ENCODE data around the gene TBC1D30.

Gene TBC1D30

GRCh38 chr12:64782191-64782876, 42.1 kb upstream of the TBC1D30 start:
- H3K27ac ChIP-seq (replicated peaks; ENCODE audit: low read length) = no peak overlapping the region
- H4K8ac ChIP-seq (ENCODE audit: low read depth, low read length) = no peak overlapping the region
- no CpG with 5 or more reads among the region's 6 CpGs for WGBS, 2 donors (ENCODE audit: extremely low coverage in 2 of 2, insufficient read length in 2 of 2, insufficient replicate concordance in 1 of 2)
- H2AK5ac ChIP-seq (ENCODE audit: low read depth, low read length) = no peak overlapping the region
- H3K14ac ChIP-seq (ENCODE audit: low read length) = no peak overlapping the region
- H3K9ac ChIP-seq (ENCODE audit: low read depth, low read length, poor library complexity) = no peak overlapping the region
- DNase-seq (ENCODE audit: low spot score) = no peak
- H3K79me1 ChIP-seq (ENCODE audit: low read depth, low read length) = no peaks in the 10 kb centered on the region
- H3K36me3 ChIP-seq (replicated peaks in 1 of 2; ENCODE audit: control insufficient read depth in 2 of 2, insufficient read depth in 2 of 2, low read length in 2 of 2) = peaks cover 0 to 1% of the 10 kb centered on the region in 2 donors
- H2AFZ ChIP-seq (ENCODE audit: low read length) = no peak overlapping the region
- H3K23ac ChIP-seq (ENCODE audit: low read depth, low read length, poor library complexity) = no peak overlapping the region
- H3K4me2 ChIP-seq (ENCODE audit: insufficient read depth, low read length, poor library complexity, severe bottlenecking) = no peak overlapping the region
- no peak overlapping the region for H3K18ac ChIP-seq (ENCODE audit: low read length)
- H2BK15ac ChIP-seq (ENCODE audit: low read length) = no peak overlapping the region
- H2BK120ac ChIP-seq (ENCODE audit: low read depth, low read length) = no peak overlapping the region
- H3K4me1 ChIP-seq (ENCODE audit: control insufficient read depth in 2 of 2, insufficient read depth in 1 of 2, low read depth in 1 of 2, low read length in 2 of 2) = peaks cover 7 to 8% of the 10 kb centered on the region in 2 donors
- H3K4ac ChIP-seq (ENCODE audit: low read length) = no peak overlapping the region
- H2BK5ac ChIP-seq (ENCODE audit: low read length) = no peak overlapping the region
- H3K4me3 ChIP-seq (ENCODE audit: low read length in 2 of 2) = no peak overlapping the region
- H3K9me3 ChIP-seq (replicated peaks in 1 of 2; ENCODE audit: control insufficient read depth in 2 of 2, insufficient read depth in 1 of 2, low read depth in 1 of 2, low read length in 2 of 2) = no peaks in the 10 kb centered on the region
- no peak overlapping the region for H4K91ac ChIP-seq (ENCODE audit: low read depth, low read length, poor library complexity)
- peaks cover 0 to 67% (median 9%) of the 10 kb centered on the region in 3 experiments for H3K27me3 ChIP-seq (ENCODE audit: control insufficient read depth in 3 of 3, insufficient read depth in 3 of 3, low read depth in 1 of 3, low read length in 3 of 3)
- no peak overlapping the region for H2BK12ac ChIP-seq (ENCODE audit: low read length)

GRCh38 chr12:64785838-64786237, 38.6 kb upstream of the TBC1D30 start:
- H3K4me2 ChIP-seq (ENCODE audit: insufficient read depth, low read length, poor library complexity, severe bottlenecking) = no peak overlapping the region
- H3K27ac ChIP-seq (replicated peaks; ENCODE audit: low read length) = no peak overlapping the region
- H2BK120ac ChIP-seq (ENCODE audit: low read depth, low read length) = no peak overlapping the region
- no peak overlapping the region for H3K4ac ChIP-seq (ENCODE audit: low read length)
- no peak overlapping the region for H4K91ac ChIP-seq (ENCODE audit: low read depth, low read length, poor library complexity)
- H2BK15ac ChIP-seq (ENCODE audit: low read length) = no peak overlapping the region
- H3K79me1 ChIP-seq (ENCODE audit: low read depth, low read length) = no peaks in the 10 kb centered on the region
- peaks cover 7 to 8% of the 10 kb centered on the region in 2 donors for H3K4me1 ChIP-seq (ENCODE audit: control insufficient read depth in 2 of 2, insufficient read depth in 1 of 2, low read depth in 1 of 2, low read length in 2 of 2)
- H3K18ac ChIP-seq (ENCODE audit: low read length) = no peak overlapping the region
- DNase-seq (ENCODE audit: low spot score) = no peak
- H3K9ac ChIP-seq (ENCODE audit: low read depth, low read length, poor library complexity) = no peak overlapping the region
- no peak overlapping the region for H3K23ac ChIP-seq (ENCODE audit: low read depth, low read length, poor library complexity)
- no peak overlapping the region for H2AFZ ChIP-seq (ENCODE audit: low read length)
- H3K4me3 ChIP-seq (ENCODE audit: low read length in 2 of 2) = no peak overlapping the region
- H3K27me3 ChIP-seq (ENCODE audit: control insufficient read depth in 3 of 3, insufficient read depth in 3 of 3, low read depth in 1 of 3, low read length in 3 of 3) = peaks cover 0 to 36% (median 7%) of the 10 kb centered on the region in 3 experiments
- H2BK5ac ChIP-seq (ENCODE audit: low read length) = no peak overlapping the region
- no CpG with 5 or more reads among the region's 6 CpGs for WGBS, 2 donors (ENCODE audit: extremely low coverage in 2 of 2, insufficient read length in 2 of 2, insufficient replicate concordance in 1 of 2)
- no peaks in the 10 kb centered on the region for H3K9me3 ChIP-seq (replicated peaks in 1 of 2; ENCODE audit: control insufficient read depth in 2 of 2, insufficient read depth in 1 of 2, low read depth in 1 of 2, low read length in 2 of 2)
- H4K8ac ChIP-seq (ENCODE audit: low read depth, low read length) = no peak overlapping the region
- no peak overlapping the region for H3K14ac ChIP-seq (ENCODE audit: low read length)
- no peak overlapping the region for H2BK12ac ChIP-seq (ENCODE audit: low read length)
- no peak overlapping the region for H2AK5ac ChIP-seq (ENCODE audit: low read depth, low read length)
- peaks cover 0 to 1% of the 10 kb centered on the region in 2 donors for H3K36me3 ChIP-seq (replicated peaks in 1 of 2; ENCODE audit: control insufficient read depth in 2 of 2, insufficient read depth in 2 of 2, low read length in 2 of 2)

- Histone ChIP-seq H3K9ac (ENCODE audit: low read depth, low read length, poor library complexity) (no peak overlapping the region), H3K27me3 (ENCODE audit: control insufficient read depth in 3 of 3, insufficient read depth in 3 of 3, low read depth in 1 of 3, low read length in 3 of 3) (no peaks in the 10 kb centered on the region), H2BK5ac (ENCODE audit: low read length) (no peak overlapping the region), H4K8ac (ENCODE audit: low read depth, low read length) (no peak overlapping the region), H3K23ac (ENCODE audit: low read depth, low read length, poor library complexity) (no peak overlapping the region), H2AK5ac (ENCODE audit: low read depth, low read length) (no peak overlapping the region), H3K4me2 (ENCODE audit: insufficient read depth, low read length, poor library complexity, severe bottlenecking) (no peak overlapping the region), H3K14ac (ENCODE audit: low read length) (no peak overlapping the region), H3K9me3 (replicated peaks in 1 of 2; ENCODE audit: control insufficient read depth in 2 of 2, insufficient read depth in 1 of 2, low read depth in 1 of 2, low read length in 2 of 2) (no peaks in the 10 kb centered on the region), H2AFZ (ENCODE audit: low read length) (no peak overlapping the region), H3K4ac (ENCODE audit: low read length) (no peak overlapping the region), H3K79me1 (ENCODE audit: low read depth, low read length) (no peaks in the 10 kb centered on the region), H3K4me3 (ENCODE audit: low read length in 2 of 2) (no peak overlapping the region), H3K4me1 (ENCODE audit: control insufficient read depth in 2 of 2, insufficient read depth in 1 of 2, low read depth in 1 of 2, low read length in 2 of 2) (no peaks in the 10 kb centered on the region), H2BK12ac (ENCODE audit: low read length) (no peak overlapping the region), H4K91ac (ENCODE audit: low read depth, low read length, poor library complexity) (no peak overlapping the region), H2BK15ac (ENCODE audit: low read length) (no peak overlapping the region), H3K36me3 (replicated peaks in 1 of 2; ENCODE audit: control insufficient read depth in 2 of 2, insufficient read depth in 2 of 2, low read length in 2 of 2) (peaks cover 0 to 1% of the 10 kb centered on the region in 2 donors), H3K18ac (ENCODE audit: low read length) (no peak overlapping the region), H3K27ac (replicated peaks; ENCODE audit: low read length) (no peak overlapping the region), H2BK120ac (ENCODE audit: low read depth, low read length) (no peak overlapping the region)
- WGBS, 2 donors (ENCODE audit: extremely low coverage in 2 of 2, insufficient read length in 2 of 2, insufficient replicate concordance in 1 of 2) = no CpG with 5 or more reads among the region's 1 CpG
- DNase-seq (ENCODE audit: low spot score) = no peak
Observed at GRCh38 chr12:64790166-64790565, 34.3 kb upstream of the TBC1D30 start.

GRCh38 chr12:64791036-64791435, 33.4 kb upstream of the TBC1D30 start:
- no peak overlapping the region for H3K27ac ChIP-seq (replicated peaks; ENCODE audit: low read length)
- H3K9me3 ChIP-seq (replicated peaks in 1 of 2; ENCODE audit: control insufficient read depth in 2 of 2, insufficient read depth in 1 of 2, low read depth in 1 of 2, low read length in 2 of 2) = no peaks in the 10 kb centered on the region
- no peaks in the 10 kb centered on the region for H3K4me1 ChIP-seq (ENCODE audit: control insufficient read depth in 2 of 2, insufficient read depth in 1 of 2, low read depth in 1 of 2, low read length in 2 of 2)
- H3K9ac ChIP-seq (ENCODE audit: low read depth, low read length, poor library complexity) = no peak overlapping the region
- no peak overlapping the region for H2BK120ac ChIP-seq (ENCODE audit: low read depth, low read length)
- H3K36me3 ChIP-seq (replicated peaks in 1 of 2; ENCODE audit: control insufficient read depth in 2 of 2, insufficient read depth in 2 of 2, low read length in 2 of 2) = no peaks in the 10 kb centered on the region
- no peak overlapping the region for H2AK5ac ChIP-seq (ENCODE audit: low read depth, low read length)
- H2BK12ac ChIP-seq (ENCODE audit: low read length) = no peak overlapping the region
- H3K4me3 ChIP-seq (ENCODE audit: low read length in 2 of 2) = no peak overlapping the region
- H3K4ac ChIP-seq (ENCODE audit: low read length) = no peak overlapping the region
- no peak overlapping the region for H4K91ac ChIP-seq (ENCODE audit: low read depth, low read length, poor library complexity)
- H2BK5ac ChIP-seq (ENCODE audit: low read length) = no peak overlapping the region
- no peak overlapping the region for H3K4me2 ChIP-seq (ENCODE audit: insufficient read depth, low read length, poor library complexity, severe bottlenecking)
- no peak overlapping the region for H4K8ac ChIP-seq (ENCODE audit: low read depth, low read length)
- no peak overlapping the region for H3K23ac ChIP-seq (ENCODE audit: low read depth, low read length, poor library complexity)
- DNase-seq (ENCODE audit: low spot score) = no peak
- no peaks in the 10 kb centered on the region for H3K27me3 ChIP-seq (ENCODE audit: control insufficient read depth in 3 of 3, insufficient read depth in 3 of 3, low read depth in 1 of 3, low read length in 3 of 3)
- no peaks in the 10 kb centered on the region for H3K79me1 ChIP-seq (ENCODE audit: low read depth, low read length)
- H2BK15ac ChIP-seq (ENCODE audit: low read length) = no peak overlapping the region
- no peak overlapping the region for H3K14ac ChIP-seq (ENCODE audit: low read length)
- no peak overlapping the region for H3K18ac ChIP-seq (ENCODE audit: low read length)
- no peak overlapping the region for H2AFZ ChIP-seq (ENCODE audit: low read length)
